Measurements from ENCODE around the gene CXCR6.

CXCR6 gene

DNA sequence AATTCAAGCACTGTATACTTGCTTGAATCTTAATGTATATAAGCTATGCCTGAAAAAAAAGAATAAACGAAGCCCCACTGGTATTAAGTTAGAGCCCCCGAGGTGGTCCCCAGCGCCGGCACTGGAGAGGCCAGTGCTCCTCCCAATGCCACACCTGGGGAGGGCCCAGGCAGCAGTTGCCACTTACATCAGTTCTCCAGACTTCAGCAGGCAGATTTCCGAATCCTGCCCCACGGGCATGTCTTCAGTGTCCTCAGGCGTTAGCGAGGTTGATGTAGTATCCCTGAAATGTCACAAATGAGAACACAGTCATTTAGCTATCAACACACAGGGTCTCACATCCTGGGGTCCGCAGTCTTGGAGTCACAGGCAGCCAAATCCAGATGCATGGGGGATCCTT is 7.0 kb upstream of the CXCR6 start:
- Mint-ChIP-seq H3K4me3 (no peak overlapping the region), H3K27ac (no peak overlapping the region), H3K36me3 (ENCODE audit: low read depth) (peaks cover 48% of the 10 kb centered on the region)

DNA sequence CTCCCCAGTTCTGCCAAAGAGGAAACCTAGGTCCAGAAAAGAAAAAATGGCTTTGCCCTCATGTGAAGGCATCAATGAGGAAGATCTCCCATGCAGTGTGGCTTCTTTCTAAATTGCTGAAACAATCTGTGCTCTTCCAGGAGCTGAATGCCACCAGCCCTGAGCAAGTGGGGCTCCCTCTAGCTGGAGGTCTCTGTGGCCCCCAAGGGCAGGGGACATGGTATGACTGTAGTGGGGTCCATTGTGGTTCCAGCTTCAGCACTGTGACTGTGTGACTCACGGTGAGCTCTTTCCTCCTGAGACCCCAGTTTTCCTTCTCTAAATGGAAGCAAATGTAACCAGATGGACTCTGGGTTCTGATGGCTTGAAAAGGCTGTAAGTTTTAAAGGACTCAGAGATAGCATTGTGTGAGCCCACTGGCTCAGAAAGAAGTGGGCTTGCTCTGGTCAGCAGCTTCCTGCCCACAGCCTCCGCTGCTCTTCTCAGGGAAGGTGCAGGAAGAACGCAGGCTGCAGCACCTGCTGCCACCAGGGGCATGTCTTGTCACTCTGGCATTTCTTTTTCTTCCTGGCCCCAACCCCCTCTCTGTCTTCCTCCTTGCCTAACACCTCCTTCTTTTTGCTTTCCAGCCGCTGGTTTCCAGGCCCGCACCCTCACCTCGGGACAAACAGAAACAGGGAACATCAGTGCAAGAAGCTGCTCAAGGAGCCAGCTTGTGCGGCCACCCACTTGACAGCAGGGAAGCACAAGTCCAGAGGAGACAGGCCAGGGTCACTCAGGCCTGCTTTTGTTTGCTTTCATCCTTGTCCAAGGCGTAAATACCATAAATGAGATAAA is 5.8 kb upstream of the CXCR6 start:
- H3K9me3 Mint-ChIP-seq, result no peaks in the 10 kb centered on the region
- H3K36me3 Mint-ChIP-seq (ENCODE audit: low read depth), result peaks cover 51% of the 10 kb centered on the region
- H3K27ac Mint-ChIP-seq, result no peak overlapping the region
- no peak overlapping the region for H3K4me3 Mint-ChIP-seq
- peaks cover 15% of the 10 kb centered on the region for H3K4me1 Mint-ChIP-seq (ENCODE audit: low read depth)
- no peaks in the 10 kb centered on the region for H3K27me3 Mint-ChIP-seq (ENCODE audit: low read depth)
- DNase-seq (ENCODE audit: low spot score), result no peak

More for the DNA sequence above, 7.0 kb upstream of the CXCR6 start:
- no peaks in the 10 kb centered on the region for H3K27me3 Mint-ChIP-seq (ENCODE audit: low read depth)
- H3K9me3 Mint-ChIP-seq, result no peaks in the 10 kb centered on the region
- no peak for DNase-seq (ENCODE audit: low spot score)
- H3K4me1 Mint-ChIP-seq (ENCODE audit: low read depth), result peaks cover 10% of the 10 kb centered on the region

DNA sequence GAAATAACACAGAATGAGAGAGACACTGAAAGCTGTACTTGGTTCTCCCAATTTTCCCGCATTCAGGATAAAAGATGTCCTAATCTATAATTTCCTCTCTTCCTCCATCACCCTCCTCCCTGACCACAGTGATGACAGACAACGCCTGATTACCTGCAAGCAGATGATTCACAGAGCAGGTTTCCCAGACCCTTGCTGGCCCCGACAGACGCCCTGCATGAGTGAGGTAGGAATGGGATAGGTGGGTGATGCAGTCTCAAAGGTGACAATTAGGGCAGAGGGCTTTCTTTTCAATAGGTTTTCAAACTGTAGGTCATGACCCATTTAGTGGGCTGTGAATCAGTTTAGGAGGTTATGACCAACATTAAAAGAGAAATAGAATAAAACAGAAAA is 5.2 kb upstream of the CXCR6 start:
- Mint-ChIP-seq H3K27me3 (ENCODE audit: low read depth) (no peaks in the 10 kb centered on the region), H3K9me3 (no peaks in the 10 kb centered on the region), H3K36me3 (ENCODE audit: low read depth) (peaks cover 49% of the 10 kb centered on the region), H3K27ac (no peak overlapping the region), H3K4me1 (ENCODE audit: low read depth) (peaks cover 22% of the 10 kb centered on the region), H3K4me3 (no peak overlapping the region)
- DNase-seq (ENCODE audit: low spot score), result no peak

- Mint-ChIP-seq H3K9me3 (no peaks in the 10 kb centered on the region), H3K27me3 (ENCODE audit: low read depth) (no peaks in the 10 kb centered on the region), H3K27ac (peak overlapping the region; percentile 24), H3K36me3 (ENCODE audit: low read depth) (peaks cover 47% of the 10 kb centered on the region), H3K4me3 (no peak overlapping the region), H3K4me1 (ENCODE audit: low read depth) (peaks cover 30% of the 10 kb centered on the region)
- DNase-seq (ENCODE audit: low spot score), result peak; percentile 80
Observed at GRCh38 chr3:45938864-45939263, 4.4 kb upstream of the CXCR6 start.

GRCh38 chr3:45939341-45939771 is 3.9 kb upstream of the CXCR6 start:
- DNase-seq (ENCODE audit: low spot score), result no peak
- H3K4me1 Mint-ChIP-seq (ENCODE audit: low read depth), result peaks cover 31% of the 10 kb centered on the region
- no peaks in the 10 kb centered on the region for H3K27me3 Mint-ChIP-seq (ENCODE audit: low read depth)
- H3K4me3 Mint-ChIP-seq, result no peak overlapping the region
- no peak overlapping the region for H3K27ac Mint-ChIP-seq
- H3K36me3 Mint-ChIP-seq (ENCODE audit: low read depth), result peaks cover 43% of the 10 kb centered on the region
- H3K9me3 Mint-ChIP-seq, result no peaks in the 10 kb centered on the region

DNA sequence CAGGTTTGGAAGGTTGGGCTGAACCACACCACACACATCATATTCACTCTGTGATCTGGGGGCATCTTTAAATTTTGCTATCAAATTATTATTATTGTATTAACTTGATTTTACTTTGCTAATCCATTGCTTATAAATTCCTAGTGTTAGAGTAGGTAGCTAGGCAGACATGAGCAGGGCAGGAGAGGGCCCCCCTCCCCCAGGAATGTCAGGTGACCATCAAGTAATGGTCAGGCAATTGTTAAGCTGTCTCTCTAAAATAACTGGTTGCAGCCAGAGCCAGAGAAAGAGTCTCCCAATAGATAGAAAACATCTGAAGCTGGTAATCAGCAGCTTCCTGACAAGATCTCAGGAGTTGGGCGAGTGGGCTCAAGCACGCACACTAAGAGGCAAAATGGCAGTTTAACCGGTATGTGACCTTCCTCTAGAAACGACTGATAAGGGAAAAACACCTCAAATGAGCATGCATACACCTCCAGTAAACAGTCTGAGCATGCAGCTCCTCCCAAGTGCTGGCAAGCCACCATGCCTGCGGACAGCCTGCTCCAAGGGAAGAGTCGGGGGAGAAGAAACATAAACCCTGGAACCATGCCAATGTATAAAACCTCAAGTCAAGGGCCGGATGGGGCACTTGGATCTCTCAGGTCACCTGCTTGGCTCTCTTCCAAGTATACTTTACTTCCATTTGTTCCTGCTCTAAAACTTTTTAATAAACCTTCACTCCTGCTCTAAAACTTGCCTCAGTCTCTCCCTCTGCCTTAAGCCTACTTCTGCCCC is 3.1 kb upstream of the CXCR6 start:
- Mint-ChIP-seq H3K27me3 (ENCODE audit: low read depth) (no peaks in the 10 kb centered on the region), H3K36me3 (ENCODE audit: low read depth) (peaks cover 45% of the 10 kb centered on the region), H3K9me3 (no peaks in the 10 kb centered on the region), H3K4me1 (ENCODE audit: low read depth) (peaks cover 39% of the 10 kb centered on the region), H3K27ac (no peak overlapping the region), H3K4me3 (no peak overlapping the region)
- DNase-seq (ENCODE audit: low spot score), result no peak

DNA sequence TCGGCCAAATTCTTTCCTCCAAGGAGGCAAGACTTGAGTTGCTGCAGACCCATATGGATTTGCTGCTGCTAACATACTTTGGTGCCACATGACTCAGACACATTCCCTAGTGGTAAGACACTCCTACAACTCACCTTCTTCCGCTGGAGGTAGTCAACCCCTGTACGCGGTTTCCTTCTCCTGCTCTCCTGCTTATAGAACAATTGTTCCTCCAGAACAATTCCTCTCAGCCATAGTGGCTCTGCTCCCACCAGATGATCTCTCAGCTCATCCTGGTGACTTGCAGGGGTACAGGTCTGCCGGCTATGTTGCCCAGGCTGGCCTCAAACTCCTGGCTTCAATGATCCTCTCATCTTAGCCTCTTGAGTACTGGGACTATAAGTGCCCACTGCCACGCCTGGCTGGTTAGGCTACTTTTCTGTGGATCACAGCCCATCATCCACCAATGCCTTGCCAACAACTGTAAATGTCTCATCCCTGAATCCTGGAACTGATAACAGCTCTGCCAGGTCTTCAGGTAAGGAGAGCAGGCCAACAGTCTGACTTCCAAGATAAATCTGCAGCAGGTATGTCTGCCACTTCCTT is 2.4 kb upstream of the CXCR6 start:
- no peaks in the 10 kb centered on the region for H3K9me3 Mint-ChIP-seq
- H3K4me3 Mint-ChIP-seq, result no peak overlapping the region
- no peak for DNase-seq (ENCODE audit: low spot score)
- no peaks in the 10 kb centered on the region for H3K27me3 Mint-ChIP-seq (ENCODE audit: low read depth)
- H3K27ac Mint-ChIP-seq, result no peak overlapping the region
- peaks cover 47% of the 10 kb centered on the region for H3K36me3 Mint-ChIP-seq (ENCODE audit: low read depth)
- H3K4me1 Mint-ChIP-seq (ENCODE audit: low read depth), result peaks cover 43% of the 10 kb centered on the region

DNA sequence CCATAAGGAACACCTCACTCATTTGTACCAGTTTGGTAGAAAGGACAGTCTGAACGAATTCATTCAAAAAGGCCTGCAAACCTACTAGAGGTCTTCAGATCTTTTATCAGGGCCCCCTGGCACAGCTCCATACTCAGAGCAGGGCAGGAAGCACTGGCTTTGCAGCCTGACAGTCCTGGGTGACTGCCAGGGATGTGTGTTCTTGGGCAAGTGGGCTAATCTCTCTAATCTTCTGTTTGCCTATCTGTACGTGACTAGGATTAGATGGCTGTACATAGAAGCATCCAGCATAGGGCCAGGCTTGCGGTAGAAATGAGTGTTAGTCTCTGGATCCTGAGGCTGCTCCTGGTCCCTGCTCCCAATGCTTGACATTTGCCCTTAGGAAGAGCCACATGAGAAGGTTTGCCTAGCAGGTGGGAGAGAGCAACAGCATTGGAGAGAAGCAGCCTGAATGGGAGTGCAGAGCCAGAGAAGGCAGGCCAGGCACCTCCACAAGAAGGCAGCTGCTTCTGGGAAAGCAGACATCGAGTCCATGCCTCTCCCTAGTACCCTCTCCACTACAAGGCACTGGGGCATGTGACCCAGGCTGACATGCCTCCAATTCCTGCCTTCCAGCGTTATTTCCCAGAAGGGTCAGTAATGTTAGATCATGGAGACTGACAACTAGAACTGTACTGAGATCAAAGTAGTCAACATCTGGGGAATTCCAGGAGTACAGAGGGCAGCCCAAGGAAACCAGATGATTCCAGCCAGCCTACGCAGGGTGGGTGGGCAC is 1.0 kb upstream of the CXCR6 start:
- Mint-ChIP-seq H3K36me3 (ENCODE audit: low read depth) (peaks cover 55% of the 10 kb centered on the region), H3K9me3 (no peaks in the 10 kb centered on the region), H3K27me3 (ENCODE audit: low read depth) (no peaks in the 10 kb centered on the region), H3K27ac (peak overlapping the region; percentile 8), H3K4me1 (ENCODE audit: low read depth) (peaks cover 50% of the 10 kb centered on the region), H3K4me3 (no peak overlapping the region)
- DNase-seq (ENCODE audit: low spot score), result no peak

DNA sequence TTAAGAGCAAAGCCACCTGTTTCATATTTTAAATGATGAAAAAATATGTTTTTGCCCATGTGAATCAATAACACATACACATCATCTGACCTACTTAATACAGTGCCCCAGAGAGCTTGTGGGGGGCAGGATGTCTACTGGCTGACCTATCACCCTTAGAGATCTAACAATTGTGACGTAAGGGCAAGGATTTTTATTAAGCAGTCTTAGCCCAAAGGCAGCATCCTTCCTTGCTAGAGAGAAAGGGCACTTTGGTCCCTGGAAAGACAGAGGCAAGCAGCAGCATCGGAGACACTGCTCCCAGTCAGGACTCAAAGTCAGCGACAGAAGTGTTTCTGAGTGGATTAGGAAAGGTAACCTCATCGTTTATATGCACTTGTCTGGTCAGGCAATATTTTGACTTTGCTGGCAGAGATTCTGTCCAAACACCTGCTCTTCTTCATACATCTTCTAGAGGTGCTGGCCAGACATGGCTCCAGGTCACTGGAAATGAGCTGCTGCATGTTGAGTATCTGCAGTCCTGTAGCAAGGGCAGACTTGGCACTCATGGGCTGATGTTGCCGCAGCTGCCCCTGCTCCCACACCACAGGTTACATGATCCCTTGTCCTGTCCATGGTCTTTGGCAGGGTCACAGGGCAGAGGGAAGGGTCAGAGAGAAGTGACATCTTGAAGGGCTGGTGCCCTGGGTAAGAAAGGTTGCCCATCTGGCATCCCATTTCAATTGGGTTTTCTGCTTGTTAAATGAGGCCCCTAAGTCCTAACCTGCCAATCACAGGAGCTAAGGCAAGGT is 1.8 kb downstream of the CXCR6 start:
- Mint-ChIP-seq H3K4me1 (ENCODE audit: low read depth) (peaks cover 52% of the 10 kb centered on the region), H3K36me3 (ENCODE audit: low read depth) (peaks cover 75% of the 10 kb centered on the region), H3K9me3 (no peaks in the 10 kb centered on the region)

GRCh38 chr3:45946307-45946706 is 3.0 kb downstream of the CXCR6 start:
- no peaks in the 10 kb centered on the region for H3K9me3 Mint-ChIP-seq
- peak overlapping the region; percentile 32 for H3K27ac Mint-ChIP-seq
- no peak overlapping the region for H3K4me3 Mint-ChIP-seq
- H3K4me1 Mint-ChIP-seq (ENCODE audit: low read depth), result peaks cover 63% of the 10 kb centered on the region
- H3K36me3 Mint-ChIP-seq (ENCODE audit: low read depth), result peaks cover 75% of the 10 kb centered on the region
- DNase-seq (ENCODE audit: low spot score), result no peak
- H3K27me3 Mint-ChIP-seq (ENCODE audit: low read depth), result no peaks in the 10 kb centered on the region

More for the DNA sequence above, 1.8 kb downstream of the CXCR6 start:
- Mint-ChIP-seq H3K4me3 (peak overlapping the region; percentile 63), H3K27ac (peak overlapping the region; percentile 38), H3K27me3 (ENCODE audit: low read depth) (no peaks in the 10 kb centered on the region)
- no peak for DNase-seq (ENCODE audit: low spot score)

DNA sequence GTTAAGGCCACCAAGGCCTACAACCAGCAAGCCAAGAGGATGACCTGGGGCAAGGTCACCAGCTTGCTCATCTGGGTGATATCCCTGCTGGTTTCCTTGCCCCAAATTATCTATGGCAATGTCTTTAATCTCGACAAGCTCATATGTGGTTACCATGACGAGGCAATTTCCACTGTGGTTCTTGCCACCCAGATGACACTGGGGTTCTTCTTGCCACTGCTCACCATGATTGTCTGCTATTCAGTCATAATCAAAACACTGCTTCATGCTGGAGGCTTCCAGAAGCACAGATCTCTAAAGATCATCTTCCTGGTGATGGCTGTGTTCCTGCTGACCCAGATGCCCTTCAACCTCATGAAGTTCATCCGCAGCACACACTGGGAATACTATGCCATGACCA is 3.6 kb downstream of the CXCR6 start:
- peaks cover 76% of the 10 kb centered on the region for H3K36me3 Mint-ChIP-seq (ENCODE audit: low read depth)
- no peak for DNase-seq (ENCODE audit: low spot score)
- peaks cover 67% of the 10 kb centered on the region for H3K4me1 Mint-ChIP-seq (ENCODE audit: low read depth)
- H3K27me3 Mint-ChIP-seq (ENCODE audit: low read depth), result no peaks in the 10 kb centered on the region
- H3K9me3 Mint-ChIP-seq, result no peaks in the 10 kb centered on the region
- no peak overlapping the region for H3K27ac Mint-ChIP-seq
- no peak overlapping the region for H3K4me3 Mint-ChIP-seq

GRCh38 chr3:45947361-45947760 is 4.1 kb downstream of the CXCR6 start:
- Mint-ChIP-seq H3K9me3 (no peaks in the 10 kb centered on the region), H3K27me3 (ENCODE audit: low read depth) (no peaks in the 10 kb centered on the region), H3K4me1 (ENCODE audit: low read depth) (peaks cover 65% of the 10 kb centered on the region), H3K36me3 (ENCODE audit: low read depth) (peaks cover 77% of the 10 kb centered on the region), H3K4me3 (peak overlapping the region; percentile 15), H3K27ac (no peak overlapping the region)
- DNase-seq (ENCODE audit: low spot score), result no peak

DNA sequence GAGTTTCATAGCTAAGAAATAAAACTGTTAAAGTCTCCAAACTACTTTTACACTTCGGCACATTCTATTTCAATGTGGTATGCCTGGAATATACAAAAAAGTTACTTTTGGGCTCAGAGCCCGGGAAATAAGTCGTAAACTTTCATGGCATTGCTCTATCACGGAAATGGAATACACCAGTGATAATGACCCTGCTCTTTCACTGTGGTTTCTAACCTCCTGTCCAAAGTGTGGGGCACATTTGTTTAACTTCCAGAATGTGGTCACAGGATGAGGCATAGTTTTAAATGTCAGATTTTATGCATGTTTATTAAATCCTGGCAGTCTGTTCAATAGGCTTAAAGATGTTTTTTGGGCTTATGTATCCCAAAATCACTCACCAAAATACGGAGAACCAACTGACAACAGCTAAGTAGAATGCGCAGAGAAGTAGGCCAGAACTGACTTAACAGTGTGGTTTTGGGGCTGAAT is 5.1 kb downstream of the CXCR6 start:
- no peak overlapping the region for H3K27ac Mint-ChIP-seq
- peaks cover 82% of the 10 kb centered on the region for H3K36me3 Mint-ChIP-seq (ENCODE audit: low read depth)
- H3K9me3 Mint-ChIP-seq, result no peaks in the 10 kb centered on the region
- peaks cover 57% of the 10 kb centered on the region for H3K4me1 Mint-ChIP-seq (ENCODE audit: low read depth)
- no peak for DNase-seq (ENCODE audit: low spot score)
- no peaks in the 10 kb centered on the region for H3K27me3 Mint-ChIP-seq (ENCODE audit: low read depth)
- H3K4me3 Mint-ChIP-seq, result no peak overlapping the region
